HG03159 (cell line): ENCODE results near the gene TRIP13.
"Not testable (repeated sequence)": the region's sequence is repeated elsewhere in the genome, so short reads cannot be mapped to it uniquely, and the experiment has no call there.

Experiments
- ATAC-seq: cut with Tn5 transposase; IDR thresholded peaks from one replicate; pipeline ENCODE4 v1.9.1; 2021; ENCODE audit warnings: mild to moderate bottlenecking, moderate library complexity; ENCODE audit not compliant: unreplicated experiment

Gene TRIP13, protein sequence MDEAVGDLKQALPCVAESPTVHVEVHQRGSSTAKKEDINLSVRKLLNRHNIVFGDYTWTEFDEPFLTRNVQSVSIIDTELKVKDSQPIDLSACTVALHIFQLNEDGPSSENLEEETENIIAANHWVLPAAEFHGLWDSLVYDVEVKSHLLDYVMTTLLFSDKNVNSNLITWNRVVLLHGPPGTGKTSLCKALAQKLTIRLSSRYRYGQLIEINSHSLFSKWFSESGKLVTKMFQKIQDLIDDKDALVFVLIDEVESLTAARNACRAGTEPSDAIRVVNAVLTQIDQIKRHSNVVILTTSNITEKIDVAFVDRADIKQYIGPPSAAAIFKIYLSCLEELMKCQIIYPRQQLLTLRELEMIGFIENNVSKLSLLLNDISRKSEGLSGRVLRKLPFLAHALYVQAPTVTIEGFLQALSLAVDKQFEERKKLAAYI

DNA sequence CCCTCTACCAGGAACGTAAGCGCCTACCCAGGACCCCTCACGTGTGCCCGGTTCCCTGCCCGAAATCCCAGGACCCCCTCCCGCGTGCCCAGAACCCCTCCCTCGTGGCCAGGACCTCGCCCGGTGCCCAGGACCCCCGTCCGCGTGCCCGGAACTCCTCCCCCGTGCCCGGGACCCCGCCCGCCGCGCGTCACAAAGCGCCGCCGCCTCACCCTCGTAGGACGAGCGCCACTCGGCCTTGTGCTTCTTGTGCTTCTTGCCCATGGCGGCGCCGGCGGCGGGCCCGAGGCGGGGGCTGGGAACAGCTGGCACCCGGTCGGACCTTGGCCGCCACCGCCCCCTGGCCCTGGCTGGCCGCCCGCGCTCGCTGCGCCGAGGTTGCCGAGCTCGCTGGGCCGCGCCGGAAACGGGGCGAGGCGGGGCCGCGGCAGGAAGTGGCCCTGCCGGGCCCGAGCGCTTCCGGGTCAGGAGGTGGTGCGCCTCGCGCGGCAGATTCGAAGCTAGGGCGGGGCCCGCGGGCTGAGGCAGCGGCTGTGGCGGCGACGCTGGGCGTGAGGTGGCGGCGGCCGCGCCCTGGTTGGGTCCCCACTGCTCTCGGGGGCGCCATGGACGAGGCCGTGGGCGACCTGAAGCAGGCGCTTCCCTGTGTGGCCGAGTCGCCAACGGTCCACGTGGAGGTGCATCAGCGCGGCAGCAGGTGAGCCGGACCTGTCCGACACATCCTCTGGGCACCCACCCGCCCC is at the start of gene TRIP13, which contains the start of gene BRD9:
TRIP13 (plus strand) TSS at position 491 of the 743 bp plus-strand sequence; CDS start at position 606, 115 bp downstream.
BRD9 (minus strand) TSS at position 408 of the 743 bp plus-strand sequence; CDS start at position 264, 144 bp downstream.
- ATAC-seq: peak; percentile 96

- not testable (repeated sequence) for ATAC-seq
Measured at GRCh38 chr5:843371-843770, 49.3 kb upstream of the TRIP13 start.

GRCh38 chr5:843926-844325 is 48.8 kb upstream of the TRIP13 start:
- not testable (repeated sequence) for ATAC-seq

DNA sequence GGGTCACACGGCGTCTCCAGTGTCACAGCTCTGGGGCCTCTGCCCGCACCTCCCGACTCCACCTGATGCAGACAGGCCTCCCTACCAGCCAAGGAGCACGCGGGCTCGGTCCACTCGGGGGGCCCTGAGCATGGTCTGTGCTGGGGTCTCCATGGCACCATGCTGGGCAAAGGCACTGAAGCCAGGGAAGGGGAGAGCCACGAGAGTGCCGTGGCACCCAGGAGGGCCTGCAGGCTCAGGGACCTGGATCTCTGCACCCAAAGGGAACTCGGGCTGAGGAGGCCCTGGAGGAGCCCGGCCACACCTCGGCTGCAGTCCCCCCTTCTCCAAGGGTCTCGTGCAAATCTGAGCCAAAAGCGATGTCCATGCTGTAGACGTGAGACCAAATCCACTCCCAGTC is 48.3 kb upstream of the TRIP13 start:
- ATAC-seq: not testable (repeated sequence)

DNA sequence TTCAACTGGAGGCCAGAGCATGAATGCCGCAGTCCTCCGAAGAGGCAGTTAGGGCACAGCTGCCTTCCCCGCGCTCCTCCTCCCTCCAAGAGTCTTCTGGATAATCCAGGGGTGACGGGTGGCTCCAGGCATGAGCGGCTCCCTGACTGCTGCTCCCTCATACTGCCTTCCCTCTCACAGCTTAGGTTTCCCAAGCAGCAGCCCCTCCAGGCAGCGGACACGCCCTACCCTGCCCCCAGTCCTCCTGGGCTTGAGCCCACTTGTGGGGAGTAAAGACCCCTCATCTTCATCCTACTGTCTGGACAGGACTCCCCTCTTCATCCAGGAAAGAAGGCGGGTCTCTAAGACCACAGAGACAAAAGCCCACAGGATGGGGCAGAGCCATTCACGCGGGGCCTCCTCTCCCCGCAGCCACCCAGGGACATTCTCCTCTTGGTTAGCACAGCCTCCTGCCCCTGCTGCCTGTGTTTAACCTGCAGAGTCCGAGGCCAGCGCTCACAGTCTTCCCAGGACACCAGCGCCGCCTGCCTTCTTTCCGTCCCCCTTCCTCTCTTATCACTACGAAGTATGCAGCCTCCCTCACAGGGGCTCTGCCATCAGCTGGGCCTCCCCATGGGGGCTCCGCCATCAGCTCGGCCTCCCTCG is 47.5 kb upstream of the TRIP13 start:
- ATAC-seq: not testable (repeated sequence)

DNA sequence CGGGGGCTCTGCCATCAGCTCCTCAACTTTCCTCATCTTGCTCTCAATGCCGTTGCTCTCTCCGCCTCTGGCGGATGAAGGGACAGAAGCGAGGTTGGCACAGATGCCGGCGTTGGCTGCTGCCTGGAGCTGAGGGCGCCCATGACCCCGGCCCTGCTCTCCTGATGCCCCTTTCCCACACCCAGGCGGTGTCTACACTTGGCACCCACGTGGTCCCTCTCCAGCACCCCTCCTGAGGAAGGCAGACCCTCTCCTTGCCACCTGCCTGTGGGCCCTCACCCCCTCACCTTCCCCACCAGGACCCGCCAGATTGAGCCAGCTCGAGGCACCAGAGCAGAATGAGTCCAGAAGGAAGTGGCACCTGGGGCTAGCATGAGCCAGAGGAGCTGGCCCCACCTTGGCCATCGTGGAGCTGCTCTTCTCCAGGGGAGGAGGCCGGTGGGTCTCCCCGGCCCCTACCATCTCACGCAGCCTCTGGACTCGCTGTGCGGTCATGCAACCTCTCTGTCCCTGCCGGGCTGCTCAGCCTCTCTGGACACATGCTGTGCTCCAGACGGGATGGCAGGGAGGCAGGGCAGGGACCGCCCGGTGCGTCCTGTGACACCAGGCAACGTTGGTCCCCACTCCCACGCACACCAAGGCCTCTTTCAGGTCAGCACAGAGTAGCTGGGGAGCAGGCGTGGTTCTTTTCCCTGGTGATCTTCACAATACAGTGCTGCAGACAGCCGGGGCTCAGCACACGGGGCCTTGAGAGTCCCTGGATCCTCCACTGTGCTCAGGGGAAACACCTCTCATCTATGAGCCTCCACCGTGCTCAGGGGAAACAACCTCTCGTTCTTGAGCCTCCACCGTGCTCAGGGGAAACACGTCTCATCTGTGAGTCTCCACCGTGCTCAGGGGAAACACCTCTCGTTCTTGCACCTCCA is 46.7 kb upstream of the TRIP13 start:
- ATAC-seq: not testable (repeated sequence)

DNA sequence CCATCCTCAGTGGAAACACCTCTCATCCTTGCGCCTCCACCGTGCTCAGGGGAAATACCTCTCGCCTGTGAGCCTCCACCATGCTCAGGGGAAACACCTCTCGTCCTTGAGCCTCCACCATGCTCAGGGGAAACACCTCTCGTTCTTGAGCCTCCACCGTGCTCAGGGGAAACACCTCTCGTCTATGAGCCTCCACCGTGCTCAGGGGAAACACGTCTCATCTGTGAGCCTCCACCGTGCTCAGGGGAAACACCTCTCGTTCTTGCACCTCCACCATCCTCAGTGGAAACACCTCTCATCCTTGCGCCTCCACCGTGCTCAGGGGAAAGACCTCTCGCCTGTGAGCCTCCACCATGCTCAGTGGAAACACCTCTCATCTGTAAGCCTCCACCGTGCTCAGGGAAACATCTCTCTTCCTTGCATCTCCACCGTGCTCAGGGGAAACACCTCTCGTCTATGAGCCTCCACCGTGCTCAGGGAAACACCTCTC is 46.0 kb upstream of the TRIP13 start:
- ATAC-seq: not testable (repeated sequence)

GRCh38 chr5:847212-847611 is 45.5 kb upstream of the TRIP13 start:
- not testable (repeated sequence) for ATAC-seq

DNA sequence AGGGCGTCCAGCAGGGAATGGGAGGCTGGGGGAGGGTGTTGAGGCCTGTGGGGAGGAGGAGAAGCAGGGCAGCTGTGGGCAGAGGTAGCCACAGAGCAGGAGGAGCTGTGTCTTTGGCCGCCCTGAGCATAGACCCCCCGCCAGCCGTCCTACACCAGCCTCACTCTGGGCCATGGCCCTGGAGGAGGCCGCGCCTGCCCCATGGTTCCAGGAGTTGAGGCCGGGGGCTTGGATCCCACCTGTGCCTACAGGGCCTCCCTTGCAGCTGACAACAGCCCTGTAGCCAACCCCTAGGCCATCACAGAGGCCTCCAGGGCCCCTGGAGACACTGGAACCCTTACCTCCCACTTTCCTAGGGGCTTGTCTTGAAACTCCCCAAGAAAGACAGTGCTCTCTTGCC is 44.9 kb upstream of the TRIP13 start:
- not testable (repeated sequence) for ATAC-seq

DNA sequence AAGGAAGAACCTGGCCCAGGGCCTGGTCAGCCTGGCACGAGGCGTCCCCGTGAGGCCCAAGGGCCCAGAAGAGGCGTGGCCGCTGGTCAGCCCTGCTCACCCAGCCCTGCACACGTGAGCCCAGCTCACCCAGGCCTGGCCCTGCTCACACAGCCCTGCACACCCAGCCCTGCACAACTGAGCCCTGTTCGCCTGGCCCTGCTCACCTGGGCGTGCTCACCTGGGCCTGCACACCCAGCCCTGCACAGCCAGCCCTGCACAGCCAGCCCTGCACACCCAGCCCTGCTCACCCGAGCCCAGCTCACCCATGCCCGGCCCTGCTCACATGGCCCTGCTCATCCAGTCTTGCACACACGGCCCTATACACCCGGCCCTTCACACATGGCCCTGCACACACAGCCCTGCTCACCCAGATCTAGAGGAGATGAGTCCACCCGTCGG is 44.0 kb upstream of the TRIP13 start:
- no peak for ATAC-seq

DNA sequence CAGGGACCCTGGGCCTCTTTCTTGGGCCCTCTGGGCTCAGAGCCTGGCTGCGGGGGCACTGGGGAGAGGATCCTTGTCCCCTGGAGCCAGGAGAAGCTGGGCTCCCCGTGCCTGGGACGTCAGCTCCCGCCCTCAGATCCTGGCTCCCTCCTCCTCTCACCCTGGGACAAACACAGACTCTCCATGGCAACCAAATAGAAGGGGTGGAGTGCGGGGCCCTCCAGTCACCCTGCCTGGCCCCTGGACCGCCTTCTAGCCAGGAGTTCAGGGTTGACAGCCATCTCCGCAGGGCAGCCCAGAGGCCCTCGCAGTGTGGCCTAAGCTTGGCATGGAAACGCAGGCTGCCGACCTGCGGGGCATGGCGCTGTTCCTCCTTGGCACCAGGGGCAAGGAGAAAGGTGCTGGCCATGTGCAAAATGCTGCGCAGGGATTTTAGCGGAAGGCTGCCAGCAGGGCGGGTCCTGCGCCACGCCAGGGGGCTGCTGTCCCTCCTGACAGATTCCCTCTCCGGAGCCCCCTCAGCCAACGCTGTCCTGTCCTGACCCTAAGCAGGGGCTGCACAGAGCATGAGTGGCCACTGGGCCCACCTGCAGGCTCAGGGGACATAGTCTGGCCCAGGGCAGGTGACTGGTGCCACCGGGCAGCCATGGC is 42.9 kb upstream of the TRIP13 start:
- ATAC-seq: no peak

GRCh38 chr5:850511-851006 is 42.1 kb upstream of the TRIP13 start, which contains the start of gene ZDHHC11:
TSS of gene ZDHHC11 (minus strand) at chr5:850986. CDS start at chr5:850602, 384 bp downstream.
- ATAC-seq: no peak

DNA sequence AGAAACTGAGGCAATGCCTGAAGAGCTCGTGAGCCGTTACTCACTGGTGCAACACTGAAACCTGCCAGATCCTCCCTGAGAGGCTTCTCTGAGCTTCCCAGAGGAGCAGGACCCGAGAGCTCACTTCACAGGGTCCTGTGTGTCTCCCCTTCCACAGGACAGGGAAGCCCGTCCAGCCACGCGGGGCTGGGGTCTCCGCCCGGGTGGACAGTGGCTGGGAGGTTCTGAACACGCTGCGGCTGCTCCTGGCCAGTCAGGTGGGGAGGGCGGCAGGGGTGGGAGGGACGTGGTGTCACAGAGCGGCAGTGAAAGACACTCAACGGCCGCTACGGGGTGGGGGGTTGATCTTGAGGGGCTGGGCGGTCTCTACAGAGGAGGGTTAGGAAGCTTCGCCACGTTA is 41.6 kb upstream of the TRIP13 start:
- no peak for ATAC-seq

DNA sequence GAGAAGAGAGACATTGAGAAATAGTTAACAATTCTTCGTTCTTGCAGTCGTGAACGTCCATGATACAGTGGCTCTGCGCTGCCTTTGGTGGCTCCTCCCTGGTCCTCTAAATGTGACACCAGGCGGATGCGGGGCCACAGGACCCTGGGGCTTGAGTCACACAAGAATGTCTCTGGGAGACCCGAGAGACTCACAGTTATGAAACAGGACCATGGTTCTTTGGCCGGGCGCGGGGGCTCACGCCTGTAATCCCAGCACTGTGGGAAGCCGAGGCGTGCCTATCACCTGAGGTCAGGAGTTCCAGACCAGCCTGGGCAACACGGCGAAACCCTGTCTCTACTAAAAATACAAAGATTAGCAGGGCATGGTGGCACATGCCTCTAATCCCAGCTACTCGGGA is 41.1 kb upstream of the TRIP13 start:
- ATAC-seq: no peak

- no peak for ATAC-seq
Measured at GRCh38 chr5:852018-852417, 40.7 kb upstream of the TRIP13 start.

GRCh38 chr5:852431-853401 is 40.0 kb upstream of the TRIP13 start:
- no peak for ATAC-seq

GRCh38 chr5:853416-854090 is 39.1 kb upstream of the TRIP13 start:
- ATAC-seq: not testable (repeated sequence)
